Uterus (tissue), 2 donors: Measurements from ENCODE around the gene DGAT2.

ENCODE experiments used
- CTCF ChIP-seq, 4 experiments: fragments of 200-600 bp in 2 of 4; fragments of 450-650 bp in 2 of 4; sonication (generic) in 2 of 4; IDR thresholded peaks; one replicate each; pipeline ENCODE4 v1.5.1; 2016 to 2019; ENCODE audit warnings: antibody characterized with exemption in 4 of 4, mild to moderate bottlenecking in 2 of 4, moderate library complexity in 1 of 4
- POLR2A ChIP-seq, 2 donors: fragments of 450-650 bp; IDR thresholded peaks; one replicate each; pipeline ENCODE4 v1.6.1; 2016; ENCODE audit warnings: antibody characterized with exemption in 2 of 2, mild to moderate bottlenecking in 1 of 2, moderate library complexity in 1 of 2

GRCh38 chr11:75762885-75763284 lies 5.7 kb upstream of the DGAT2 start:
- TF ChIP-seq CTCF (IDR thresholded peaks at IDR 0.05): no peak
- no peak for TF ChIP-seq POLR2A (IDR thresholded peaks at IDR 0.05)
